GM10266 (cell line): ENCODE results near the gene RIOK1.
"Not testable (repeated sequence)": the region's sequence is repeated elsewhere in the genome, so short reads cannot be mapped to it uniquely, and the experiment has no call there.

Experiments
- DNase-seq: peaks from one replicate; pipeline ENCODE4 v3.0.0; 2012; ENCODE audit errors: extremely low spot score
- CTCF ChIP-seq: IDR thresholded peaks from 2 replicates; pipeline ENCODE4 v1.5.1; 2012; ENCODE audit warnings: mild to moderate bottlenecking, low read depth; ENCODE audit not compliant: control insufficient read depth, insufficient read depth; ENCODE audit errors: missing control alignments

Gene RIOK1

GRCh38 chr6:7389451-7390225, at the start of gene RIOK1, which contains the start of gene CAGE1:
TSS of gene RIOK1 (plus strand) at chr6:7389808. CDS start at chr6:7390003, 195 bp downstream.
TSS of gene CAGE1 (minus strand) at chr6:7389742. CDS start at chr6:7387173, 2,569 bp downstream.
- TF ChIP-seq CTCF = no peak

GRCh38 chr6:7341271-7341670, 48.3 kb upstream of the RIOK1 start:
- TF ChIP-seq CTCF = no peak
- DNase-seq = no peak

More at GRCh38 chr6:7389451-7390225, at the start of gene RIOK1, which contains the start of gene CAGE1:
- DNase-seq = peak; percentile 87

- no peak for DNase-seq
- no peak for TF ChIP-seq CTCF
Measured at GRCh38 chr6:7341989-7342742, 47.4 kb upstream of the RIOK1 start.

GRCh38 chr6:7343546-7344475, 45.8 kb upstream of the RIOK1 start:
- no peak for DNase-seq
- no peak for TF ChIP-seq CTCF

GRCh38 chr6:7344773-7345450, 44.7 kb upstream of the RIOK1 start:
- not testable (repeated sequence) for DNase-seq

- DNase-seq = not testable (repeated sequence)
Measured at GRCh38 chr6:7347551-7347997, 42.0 kb upstream of the RIOK1 start.

GRCh38 chr6:7350591-7350990, 39.0 kb upstream of the RIOK1 start:
- DNase-seq = not testable (repeated sequence)

- not testable (repeated sequence) for DNase-seq
Measured at GRCh38 chr6:7351916-7352315, 37.7 kb upstream of the RIOK1 start.
